PC-9 (cell line): ENCODE results near the gene DPH5.
"Not testable (repeated sequence)": the region's sequence is repeated elsewhere in the genome, so short reads cannot be mapped to it uniquely, and the experiment has no call there.

ENCODE experiments used
- EZH2 ChIP-seq: fragments of 200-600 bp; sonication (generic); IDR thresholded peaks from 2 replicates; pipeline ENCODE4 v1.8.0; 2017; ENCODE audit warnings: antibody characterized with exemption, low read depth
- TF ChIP-seq, protein P1 (sequence below): fragments of 200-600 bp; sonication (generic); conservative IDR thresholded peaks from 2 replicates; pipeline ENCODE4 v1.6.1; 2017; ENCODE audit warnings: mixed run types, antibody characterized with exemption, mild to moderate bottlenecking, moderate library complexity

DNA sequence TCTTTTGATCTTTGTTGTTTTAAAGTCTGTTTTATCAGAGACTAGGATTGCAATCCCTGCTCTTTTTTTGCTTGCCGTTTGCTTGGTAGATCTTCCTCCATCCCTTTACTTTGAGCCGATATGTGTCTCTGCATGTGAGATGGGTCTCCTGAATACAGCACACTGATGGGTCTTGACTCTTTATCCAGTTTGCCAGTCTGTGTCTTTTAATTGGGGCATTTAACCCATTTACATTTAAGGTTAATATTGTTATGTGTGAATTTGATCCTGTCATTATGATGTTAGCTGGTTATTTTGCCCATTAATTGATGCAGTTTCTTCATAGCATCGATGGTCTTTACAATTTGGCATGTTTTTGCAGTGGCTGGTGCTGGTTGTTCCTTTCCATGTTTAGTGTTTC lies 77.8 kb downstream of the DPH5 start:
- TF ChIP-seq, protein P1, sequence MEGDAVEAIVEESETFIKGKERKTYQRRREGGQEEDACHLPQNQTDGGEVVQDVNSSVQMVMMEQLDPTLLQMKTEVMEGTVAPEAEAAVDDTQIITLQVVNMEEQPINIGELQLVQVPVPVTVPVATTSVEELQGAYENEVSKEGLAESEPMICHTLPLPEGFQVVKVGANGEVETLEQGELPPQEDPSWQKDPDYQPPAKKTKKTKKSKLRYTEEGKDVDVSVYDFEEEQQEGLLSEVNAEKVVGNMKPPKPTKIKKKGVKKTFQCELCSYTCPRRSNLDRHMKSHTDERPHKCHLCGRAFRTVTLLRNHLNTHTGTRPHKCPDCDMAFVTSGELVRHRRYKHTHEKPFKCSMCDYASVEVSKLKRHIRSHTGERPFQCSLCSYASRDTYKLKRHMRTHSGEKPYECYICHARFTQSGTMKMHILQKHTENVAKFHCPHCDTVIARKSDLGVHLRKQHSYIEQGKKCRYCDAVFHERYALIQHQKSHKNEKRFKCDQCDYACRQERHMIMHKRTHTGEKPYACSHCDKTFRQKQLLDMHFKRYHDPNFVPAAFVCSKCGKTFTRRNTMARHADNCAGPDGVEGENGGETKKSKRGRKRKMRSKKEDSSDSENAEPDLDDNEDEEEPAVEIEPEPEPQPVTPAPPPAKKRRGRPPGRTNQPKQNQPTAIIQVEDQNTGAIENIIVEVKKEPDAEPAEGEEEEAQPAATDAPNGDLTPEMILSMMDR: not testable (repeated sequence)
- not testable (repeated sequence) for TF ChIP-seq EZH2
